OCI-LY7 (cell line): ENCODE measurements around the gene WFDC2.

Source experiments
- EZH2phosphoT487 ChIP-seq: fragments of 200-600 bp; sonication (generic); IDR thresholded peaks from 2 replicates; pipeline ENCODE4 v1.6.1; 2018; ENCODE audit warnings: low read depth, borderline replicate concordance, mild to moderate bottlenecking, mixed run types, antibody characterized with exemption, low read length, moderate library complexity, mixed read lengths
- TF ChIP-seq, protein P1 (sequence below): fragments of 200-600 bp; sonication (generic); conservative IDR thresholded peaks from 2 replicates; pipeline ENCODE4 v1.5.1; 2014; ENCODE audit warnings: mild to moderate bottlenecking, antibody characterized with exemption, low read length, moderate library complexity, mixed read lengths

- TF ChIP-seq, protein P1, sequence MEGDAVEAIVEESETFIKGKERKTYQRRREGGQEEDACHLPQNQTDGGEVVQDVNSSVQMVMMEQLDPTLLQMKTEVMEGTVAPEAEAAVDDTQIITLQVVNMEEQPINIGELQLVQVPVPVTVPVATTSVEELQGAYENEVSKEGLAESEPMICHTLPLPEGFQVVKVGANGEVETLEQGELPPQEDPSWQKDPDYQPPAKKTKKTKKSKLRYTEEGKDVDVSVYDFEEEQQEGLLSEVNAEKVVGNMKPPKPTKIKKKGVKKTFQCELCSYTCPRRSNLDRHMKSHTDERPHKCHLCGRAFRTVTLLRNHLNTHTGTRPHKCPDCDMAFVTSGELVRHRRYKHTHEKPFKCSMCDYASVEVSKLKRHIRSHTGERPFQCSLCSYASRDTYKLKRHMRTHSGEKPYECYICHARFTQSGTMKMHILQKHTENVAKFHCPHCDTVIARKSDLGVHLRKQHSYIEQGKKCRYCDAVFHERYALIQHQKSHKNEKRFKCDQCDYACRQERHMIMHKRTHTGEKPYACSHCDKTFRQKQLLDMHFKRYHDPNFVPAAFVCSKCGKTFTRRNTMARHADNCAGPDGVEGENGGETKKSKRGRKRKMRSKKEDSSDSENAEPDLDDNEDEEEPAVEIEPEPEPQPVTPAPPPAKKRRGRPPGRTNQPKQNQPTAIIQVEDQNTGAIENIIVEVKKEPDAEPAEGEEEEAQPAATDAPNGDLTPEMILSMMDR: peak; percentile 94
- TF ChIP-seq EZH2phosphoT487: no peak
Measured at GRCh38 chr20:45436732-45437485, 32.6 kb upstream of the WFDC2 start.
